ENCODE results near the gene LIMS4.
"Not testable (repeated sequence)": the region's sequence is repeated elsewhere in the genome, so short reads cannot be mapped to it uniquely, and the experiment has no call there.

Gene LIMS4

DNA sequence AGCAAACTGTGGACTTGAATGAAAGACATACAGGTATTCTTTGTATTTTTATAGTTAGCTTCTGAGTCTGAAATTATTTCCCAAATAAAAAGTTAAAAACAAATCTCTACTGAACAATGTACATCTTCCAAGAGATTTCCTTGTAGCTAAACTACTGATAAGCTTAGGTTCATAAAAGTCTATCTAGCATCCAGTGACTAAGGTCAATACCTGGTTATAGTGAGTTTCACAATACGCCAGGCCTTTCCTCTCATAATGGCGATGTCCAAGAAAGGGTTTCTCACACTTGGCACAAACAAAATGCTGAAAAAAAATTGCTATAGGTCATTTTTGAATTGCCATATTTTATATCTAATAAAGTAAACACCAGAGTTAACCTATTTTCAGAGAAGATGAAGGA lies 21.7 kb downstream of the LIMS4 start:
- not testable (repeated sequence) for DNase-seq (ENCODE audit: low read depth in 3 of 3, low spot score in 1 of 3)

DNA sequence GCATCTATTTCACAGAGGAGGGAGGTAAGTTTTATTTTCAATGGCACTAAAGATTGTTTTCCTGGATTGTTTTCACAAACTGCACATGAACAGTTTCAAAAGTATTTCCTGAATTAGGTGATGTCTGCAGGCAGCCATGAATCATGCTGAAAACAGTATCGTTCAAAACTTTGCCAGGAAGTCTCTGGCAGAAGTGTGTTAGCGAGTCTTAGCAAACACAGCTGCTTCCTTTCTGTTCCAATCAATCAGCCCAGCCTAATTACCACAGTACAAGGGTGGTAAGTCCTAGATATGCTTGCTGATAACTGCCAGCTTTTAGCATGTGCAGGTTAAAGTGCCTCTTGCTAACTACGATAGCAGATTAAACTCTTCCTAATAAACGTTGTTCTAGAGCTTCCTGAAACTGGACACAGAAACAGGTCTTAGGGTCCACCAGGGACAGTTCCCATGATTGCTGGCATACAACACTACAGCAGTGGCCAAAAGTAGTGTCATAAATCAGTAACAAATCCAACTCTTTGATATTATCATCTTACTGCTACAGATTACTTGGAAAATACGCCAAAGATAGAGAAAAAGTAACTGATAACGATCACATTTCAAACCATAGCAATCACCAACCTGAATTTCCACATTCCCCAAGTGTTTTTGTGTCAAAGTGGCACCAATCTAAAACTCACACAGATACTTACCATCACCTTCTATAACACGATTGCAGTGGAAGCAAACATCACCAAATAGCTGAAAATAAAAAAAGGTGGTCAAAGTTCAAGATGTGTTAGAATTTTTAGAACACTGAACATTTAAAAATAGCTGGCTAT lies 23.3 kb downstream of the LIMS4 start:
- not testable (repeated sequence) for DNase-seq (ENCODE audit: low read depth in 3 of 3, low spot score in 1 of 3)

DNA sequence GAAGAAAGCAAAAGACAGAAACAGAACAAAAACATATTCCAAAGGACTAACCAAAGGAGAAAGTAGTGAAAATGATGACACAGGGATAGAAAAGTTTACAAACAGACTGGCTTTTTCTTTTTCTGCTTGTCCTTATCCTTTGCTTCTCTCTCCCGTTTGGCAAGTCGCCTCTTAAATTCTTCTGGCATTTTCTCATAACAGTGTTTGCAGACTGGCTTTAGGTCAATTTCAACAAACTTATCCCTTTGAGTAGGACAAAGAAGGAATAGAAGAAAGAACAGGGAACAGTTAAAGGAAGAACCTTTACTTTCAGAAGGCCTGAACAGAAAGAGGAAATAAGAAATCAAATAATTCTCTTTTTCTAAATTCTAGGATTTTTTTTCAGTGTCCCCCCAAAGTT lies 26.0 kb downstream of the LIMS4 start:
- DNase-seq (ENCODE audit: low read depth in 3 of 3, low spot score in 1 of 3), result not testable (repeated sequence)

DNA sequence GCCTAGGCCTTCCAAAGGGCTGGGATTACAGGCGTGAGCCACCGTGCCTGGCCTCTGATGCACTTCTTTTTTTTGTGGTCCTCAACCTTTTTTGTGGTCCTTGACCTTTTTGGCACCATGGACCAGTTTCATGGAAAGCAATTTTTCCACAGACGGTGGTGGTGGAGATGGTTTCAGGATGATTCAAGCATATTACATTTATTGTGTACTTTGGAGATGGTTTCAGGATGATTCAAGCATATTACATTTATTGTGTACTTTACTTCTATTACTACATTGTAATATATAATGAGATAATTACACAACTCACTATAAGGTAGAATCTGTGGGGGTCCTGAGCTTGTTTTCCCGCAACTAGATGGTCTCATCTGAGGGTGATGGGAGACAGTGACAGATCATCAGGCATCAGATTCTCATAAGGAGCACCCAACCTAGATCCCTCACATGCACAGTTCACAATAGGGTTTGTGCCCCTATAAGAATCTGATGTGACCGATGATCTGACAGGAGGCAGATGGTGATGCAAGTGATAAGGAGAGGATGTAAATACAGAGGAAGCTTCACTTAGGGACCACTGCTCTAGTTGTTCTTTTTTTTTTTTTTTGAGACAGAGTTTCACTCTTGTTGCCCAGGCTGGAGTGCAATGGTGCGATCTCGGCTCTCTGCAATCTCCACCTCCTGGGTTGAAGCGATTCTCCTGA lies 29.2 kb downstream of the LIMS4 start:
- DNase-seq (ENCODE audit: low read depth in 3 of 3, low spot score in 1 of 3), result not testable (repeated sequence)

DNA sequence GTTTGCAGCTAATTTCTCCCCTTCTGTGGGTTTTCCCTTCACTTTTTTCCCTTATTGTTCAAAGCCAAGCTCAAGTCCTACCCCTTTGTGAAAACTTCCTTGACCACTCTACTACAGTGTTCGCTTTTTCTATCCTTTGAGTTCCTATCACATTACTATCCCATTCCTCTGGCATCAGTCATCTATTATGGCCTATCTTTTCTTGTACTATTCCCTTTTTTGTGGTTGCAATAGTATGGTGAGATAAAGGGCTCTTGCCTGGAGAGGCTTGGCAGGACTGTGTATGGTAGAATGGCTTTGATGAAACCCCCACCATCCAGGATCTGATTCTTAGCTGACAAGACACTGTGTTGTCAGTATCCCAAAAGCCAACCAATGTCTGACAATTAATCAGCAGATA lies 30.7 kb downstream of the LIMS4 start:
- DNase-seq (ENCODE audit: low read depth in 3 of 3, low spot score in 1 of 3), result not testable (repeated sequence)

DNA sequence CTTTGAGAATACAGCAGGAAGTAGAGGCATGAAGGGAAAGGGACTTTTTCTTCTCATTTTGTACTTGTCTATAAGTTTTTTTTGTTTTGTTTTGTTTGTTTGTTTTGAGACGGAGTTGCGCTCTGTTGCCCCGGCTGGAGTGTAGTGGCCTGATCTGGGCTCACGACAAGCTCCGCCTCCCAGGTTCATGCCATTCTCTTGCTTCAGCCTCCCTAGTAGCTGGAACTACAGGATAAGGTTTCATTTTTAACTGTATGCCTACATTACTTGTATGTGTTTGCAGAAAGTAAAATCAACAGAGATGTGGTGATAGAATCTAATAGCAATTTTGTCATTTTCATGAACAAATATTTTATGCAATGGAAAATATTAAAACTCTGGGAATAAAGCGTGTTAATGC lies 38.1 kb downstream of the LIMS4 start:
- DNase-seq (ENCODE audit: low read depth in 3 of 3, low spot score in 1 of 3), result not testable (repeated sequence)

DNA sequence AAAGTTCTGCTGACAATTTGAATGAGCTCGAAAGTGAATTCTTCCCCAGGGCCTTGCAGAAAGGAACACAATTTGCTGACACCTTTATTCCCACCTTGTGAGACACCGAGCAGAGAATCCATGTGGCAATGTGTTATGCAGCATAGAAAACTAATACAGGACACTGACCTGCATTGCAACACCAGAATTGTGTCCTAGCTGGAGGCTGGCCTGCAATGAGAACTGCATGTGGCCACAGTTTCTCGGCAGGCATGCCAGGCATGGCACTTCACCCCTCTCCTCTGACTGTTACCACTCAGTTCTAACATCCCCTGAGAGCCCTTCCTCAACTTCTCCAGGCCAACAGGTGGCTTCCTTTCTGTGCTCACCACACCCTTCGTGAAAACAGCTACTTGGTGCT lies 46.9 kb downstream of the LIMS4 start:
- DNase-seq (ENCODE audit: low read depth in 3 of 3, low spot score in 1 of 3), result not testable (repeated sequence)

DNA sequence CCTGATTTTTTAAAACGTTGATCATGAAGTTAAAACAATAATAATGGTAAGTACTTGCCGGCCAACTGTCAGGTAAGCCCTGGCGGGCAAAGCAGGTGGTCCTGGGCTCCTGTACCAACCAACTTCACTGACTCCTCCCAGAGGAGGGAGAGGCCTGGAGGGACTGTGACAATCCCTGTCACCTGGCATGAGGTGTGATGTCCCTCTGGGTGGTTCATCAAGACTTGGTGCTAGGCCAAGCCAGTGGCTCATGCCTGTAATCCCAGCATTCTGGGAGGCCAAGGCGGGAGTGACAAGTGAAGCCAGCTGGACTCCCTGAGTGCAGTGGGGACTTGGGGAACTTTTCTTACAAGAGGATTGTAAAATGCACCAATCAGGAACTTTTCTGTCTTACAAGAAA lies 48.2 kb downstream of the LIMS4 start:
- DNase-seq (ENCODE audit: low read depth in 3 of 3, low spot score in 1 of 3), result not testable (repeated sequence)

DNA sequence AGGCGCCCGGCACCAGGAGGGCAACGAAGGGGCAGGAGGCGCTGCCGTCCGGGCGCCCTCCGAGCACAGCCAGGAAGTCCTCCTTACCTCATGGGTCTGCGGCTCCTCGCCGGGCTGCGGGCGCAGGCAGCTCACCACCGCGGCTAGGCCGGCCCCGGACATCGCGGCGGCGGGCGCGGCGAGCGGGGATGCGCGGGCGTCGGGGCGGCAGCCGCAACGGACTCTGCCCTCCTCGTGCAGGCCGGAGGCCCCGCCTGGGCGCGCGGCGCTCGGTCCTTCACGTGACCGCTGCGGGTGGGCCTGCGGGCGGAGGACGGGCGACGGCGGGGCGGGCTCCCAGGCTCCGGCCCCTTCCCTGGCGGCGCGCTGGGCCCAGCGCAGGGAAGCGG lies 49.0 kb downstream of the LIMS4 start:
- DNase-seq (ENCODE audit: low read depth in 3 of 3, low spot score in 1 of 3), result not testable (repeated sequence)

DNA sequence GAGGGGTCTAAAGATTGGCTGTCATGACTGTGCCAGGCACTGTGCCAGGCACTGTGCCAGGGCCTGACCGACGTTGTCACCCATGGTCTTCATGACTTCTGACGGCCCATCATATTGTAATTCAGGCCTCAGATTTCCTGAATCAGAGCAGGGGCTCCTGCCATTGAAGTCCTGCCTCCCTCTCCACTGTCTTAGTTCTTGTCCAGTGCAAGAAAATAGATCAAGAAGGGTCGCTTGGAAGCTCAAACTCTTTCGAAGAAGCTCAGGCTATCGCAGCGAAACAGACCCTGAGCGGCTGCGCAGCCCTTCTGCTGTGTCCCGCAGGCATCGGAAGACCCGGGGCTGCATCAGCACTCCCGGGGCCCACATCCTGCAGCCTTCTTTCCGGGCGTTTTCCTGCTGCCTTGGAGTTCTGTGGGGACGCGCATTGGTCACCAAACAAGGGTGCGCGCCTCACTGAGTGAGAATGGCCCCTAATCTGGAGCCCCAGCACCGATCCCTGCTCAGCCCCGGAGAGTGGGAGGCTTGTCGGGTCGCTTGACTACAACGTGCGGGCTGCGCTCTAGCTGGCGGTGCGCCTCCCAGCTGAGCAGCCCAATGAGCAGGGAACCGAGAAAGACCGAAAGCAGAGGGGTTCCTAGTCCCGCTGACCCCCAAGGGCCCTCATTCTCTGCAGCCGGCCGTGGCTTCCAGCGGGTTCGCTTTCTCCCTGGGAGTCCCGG lies 49.6 kb downstream of the LIMS4 start:
- not testable (repeated sequence) for DNase-seq (ENCODE audit: low read depth in 3 of 3, low spot score in 1 of 3)

DNA sequence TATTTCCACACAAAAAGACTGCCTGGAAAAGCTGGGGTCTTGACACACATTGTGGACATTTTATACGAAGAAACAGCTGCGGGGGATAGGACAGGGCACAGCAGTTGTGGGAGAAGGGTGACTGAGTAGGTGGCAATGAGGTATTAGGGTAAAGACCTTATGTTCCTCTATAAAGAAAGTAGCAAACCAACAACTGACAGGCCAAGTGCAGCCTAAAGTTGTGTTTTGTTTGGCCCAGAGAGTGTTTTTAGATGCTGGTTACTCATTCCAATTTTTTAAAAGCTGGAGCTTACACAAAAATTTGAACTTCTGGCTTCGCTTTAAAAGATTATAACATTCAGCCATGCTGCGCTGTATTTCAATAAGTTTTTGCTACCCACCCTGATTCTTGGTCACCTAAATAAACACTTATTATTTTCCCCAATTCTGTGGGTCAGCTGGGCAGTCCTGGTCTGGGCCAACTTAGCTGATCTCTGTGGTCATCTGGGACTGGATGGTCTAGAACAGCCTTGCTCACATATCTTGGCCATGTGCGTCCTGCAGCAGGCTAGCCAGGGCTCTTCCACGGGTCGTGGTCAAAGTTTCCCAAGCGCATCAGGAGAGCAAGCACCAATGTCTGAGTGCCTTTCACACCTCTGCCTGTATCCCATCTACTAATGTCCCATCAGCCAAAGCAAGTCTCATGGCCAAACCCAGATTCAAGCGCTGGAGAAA lies 51.8 kb downstream of the LIMS4 start:
- not testable (repeated sequence) for DNase-seq (ENCODE audit: low read depth in 3 of 3, low spot score in 1 of 3)

DNA sequence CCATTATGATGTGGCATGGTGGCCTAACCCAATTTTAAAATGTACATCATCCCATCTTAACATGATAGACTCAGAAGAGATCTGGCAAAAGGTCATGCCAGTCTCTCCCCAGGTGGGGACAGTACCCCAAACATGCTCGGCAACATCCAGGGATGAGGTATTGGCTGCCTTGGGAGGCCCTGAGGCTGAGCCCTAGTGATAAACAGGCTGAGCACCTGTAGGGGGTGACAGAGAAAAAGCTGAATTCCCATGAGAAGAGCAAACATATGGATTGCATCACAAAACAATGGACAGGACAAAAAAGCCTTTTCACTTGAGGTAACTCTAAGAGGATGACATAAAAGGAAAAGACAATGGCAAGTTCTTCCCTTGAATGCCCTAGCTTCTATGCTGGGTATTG lies 65.5 kb downstream of the LIMS4 start:
- DNase-seq (ENCODE audit: low read depth in 3 of 3, low spot score in 1 of 3), result not testable (repeated sequence)

DNA sequence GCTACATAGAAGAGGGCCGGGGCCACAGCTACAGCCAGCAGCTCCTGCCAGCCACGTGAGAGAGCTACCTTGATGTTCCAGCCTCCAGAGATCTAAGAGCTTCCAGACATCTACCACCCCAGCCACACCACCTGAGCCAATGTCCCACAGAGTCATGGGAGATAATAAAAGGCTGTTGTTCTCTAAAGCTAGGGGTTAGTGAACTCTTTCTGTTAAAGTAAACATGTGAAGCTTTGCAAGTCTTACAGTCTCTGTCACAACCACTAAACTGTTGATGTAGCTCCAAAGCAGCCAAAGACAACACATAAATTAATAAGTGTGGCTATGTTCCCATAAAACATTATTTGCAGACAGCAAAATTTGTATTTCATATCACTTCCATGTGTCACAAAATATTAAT lies 67.6 kb downstream of the LIMS4 start:
- not testable (repeated sequence) for DNase-seq (ENCODE audit: low read depth in 3 of 3, low spot score in 1 of 3)

DNA sequence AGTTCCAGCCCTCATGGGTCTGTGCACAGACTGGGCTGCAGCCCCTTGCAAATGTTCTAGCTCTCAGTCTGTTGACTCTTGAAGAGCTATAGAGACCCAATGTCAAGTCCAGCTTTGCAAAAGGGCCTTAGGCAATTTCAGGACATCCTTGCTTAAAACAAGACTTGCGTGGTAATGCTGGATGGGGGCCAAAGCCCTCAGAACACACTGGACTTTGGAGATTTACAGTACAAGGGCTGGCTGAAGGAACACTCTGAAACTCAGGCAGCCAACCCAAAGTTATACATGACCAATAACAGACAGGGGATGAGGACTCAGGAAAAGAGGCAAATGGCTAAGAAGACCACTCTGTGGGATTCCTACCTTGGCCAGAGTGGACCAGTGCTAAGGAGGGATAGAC lies 68.4 kb downstream of the LIMS4 start:
- DNase-seq (ENCODE audit: low read depth in 3 of 3, low spot score in 1 of 3), result not testable (repeated sequence)

DNA sequence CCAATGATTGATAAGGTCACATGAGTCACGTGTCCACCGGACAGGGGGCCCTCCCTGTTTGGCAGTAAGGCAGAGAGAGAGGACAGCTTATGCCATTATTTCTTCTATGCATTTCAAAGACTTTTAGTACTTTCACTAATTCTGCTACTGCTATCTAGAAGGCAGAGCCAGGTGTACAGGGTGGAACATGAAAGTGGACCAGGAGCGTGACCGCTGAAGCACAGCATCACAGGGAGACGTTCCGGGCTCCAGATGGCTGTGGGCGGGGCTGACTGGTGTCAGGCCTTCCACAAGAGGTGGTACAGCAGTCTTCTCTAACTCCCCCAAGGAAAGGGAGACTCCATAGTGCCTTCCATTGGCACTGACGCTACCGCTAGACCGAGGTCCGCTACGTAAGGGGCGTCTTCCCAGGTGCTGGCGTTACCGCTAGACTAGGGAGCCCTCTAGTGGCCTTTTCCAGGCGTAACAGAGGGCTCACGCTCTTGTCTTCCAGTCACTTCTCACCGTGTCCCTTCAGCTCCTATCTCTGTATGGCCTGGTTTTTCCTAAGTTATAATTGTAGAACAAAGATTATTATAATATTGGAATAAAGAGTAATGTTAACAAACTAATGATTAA lies 71.5 kb downstream of the LIMS4 start:
- DNase-seq (ENCODE audit: low read depth in 3 of 3, low spot score in 1 of 3), result not testable (repeated sequence)

DNA sequence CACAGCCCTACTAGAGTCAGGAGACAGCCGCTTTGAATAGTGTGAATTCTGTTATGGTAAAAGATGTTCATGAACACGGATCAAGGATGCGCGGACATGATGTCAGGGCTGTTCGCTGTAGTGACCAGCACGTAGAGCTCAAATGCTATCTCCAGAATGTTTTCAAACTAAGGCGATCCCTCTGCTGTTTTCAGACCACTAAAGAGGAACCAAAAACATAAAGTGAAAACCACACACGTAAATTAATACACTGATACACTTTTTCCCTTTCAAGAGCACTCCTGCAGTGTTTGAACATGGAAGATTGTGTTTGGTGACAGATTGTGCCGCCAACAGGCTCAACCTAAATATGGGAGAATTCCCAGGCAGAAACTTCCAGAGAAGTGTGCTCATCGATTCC lies 73.2 kb downstream of the LIMS4 start:
- DNase-seq (ENCODE audit: low read depth in 3 of 3, low spot score in 1 of 3), result not testable (repeated sequence)

DNA sequence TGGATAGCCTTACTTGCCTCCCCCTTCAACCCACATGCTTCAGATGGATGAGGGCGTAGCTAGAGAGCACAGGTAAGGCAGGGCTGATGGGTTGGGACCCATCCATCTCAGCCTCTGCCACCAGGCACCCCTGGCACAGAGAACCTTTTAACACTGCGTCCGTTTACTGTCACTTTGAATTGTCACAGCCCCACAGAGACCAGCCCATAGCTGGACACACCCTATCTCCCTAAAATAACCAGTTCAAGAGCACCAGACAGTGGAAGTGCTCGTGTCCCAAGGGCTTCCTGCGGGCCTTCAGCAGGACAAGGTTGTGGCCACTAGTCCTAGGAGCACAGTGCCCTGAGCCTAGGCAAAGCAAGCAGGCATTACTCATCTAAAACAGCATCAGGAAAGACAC lies 76.6 kb downstream of the LIMS4 start:
- DNase-seq (ENCODE audit: low read depth in 3 of 3, low spot score in 1 of 3), result not testable (repeated sequence)

Measured in stimulated activated CD4-positive, alpha-beta T cell treated with anti-CD3 and anti-CD28 coated beads, TNF-alpha, amount 100 ng/mL, for 1 hour (primary cell).